Subcutaneous abdominal adipose tissue (tissue), 5 donors: ENCODE results near the gene ACTR3C.

ENCODE experiments used
- H3K27ac ChIP-seq: one replicate; pipeline ENCODE4 v1.7.0; 2013; ENCODE audit warnings: low read depth, mild to moderate bottlenecking, inconsistent platforms, low read length, moderate library complexity
- H3K27me3 ChIP-seq, 5 donors: one replicate each; pipeline ENCODE4 v1.7.0; 2013; ENCODE audit warnings: low read length in 5 of 5, inconsistent platforms in 1 of 5; ENCODE audit not compliant: control insufficient read depth in 5 of 5, insufficient read depth in 4 of 5
- H3K36me3 ChIP-seq, 5 donors: one replicate each; pipeline ENCODE4 v1.7.0; 2013; ENCODE audit warnings: low read length in 5 of 5; ENCODE audit not compliant: control insufficient read depth in 5 of 5, insufficient read depth in 5 of 5
- H3K4me1 ChIP-seq, 5 donors: one replicate each; pipeline ENCODE4 v1.7.0; 2013; ENCODE audit warnings: low read length in 5 of 5, mild to moderate bottlenecking in 3 of 5, moderate library complexity in 1 of 5; ENCODE audit not compliant: control insufficient read depth in 5 of 5, insufficient read depth in 5 of 5
- H3K4me3 ChIP-seq, 5 donors: one replicate each; pipeline ENCODE4 v1.7.0; 2013; ENCODE audit warnings: low read length in 5 of 5, low read depth in 1 of 5
- H3K9ac ChIP-seq, 5 donors: one replicate each; pipeline ENCODE4 v1.7.0; 2013; ENCODE audit warnings: low read length in 5 of 5, mild to moderate bottlenecking in 4 of 5, moderate library complexity in 3 of 5
- H3K9me3 ChIP-seq, 5 donors: one replicate each; pipeline ENCODE4 v1.7.0; 2013; ENCODE audit warnings: low read length in 5 of 5; ENCODE audit not compliant: control insufficient read depth in 5 of 5
- donor health status: healthy.
- donor health status: healthy.
- donor health status: healthy.
- donor health status: healthy.
- donor health status: healthy.

ACTR3C gene

DNA sequence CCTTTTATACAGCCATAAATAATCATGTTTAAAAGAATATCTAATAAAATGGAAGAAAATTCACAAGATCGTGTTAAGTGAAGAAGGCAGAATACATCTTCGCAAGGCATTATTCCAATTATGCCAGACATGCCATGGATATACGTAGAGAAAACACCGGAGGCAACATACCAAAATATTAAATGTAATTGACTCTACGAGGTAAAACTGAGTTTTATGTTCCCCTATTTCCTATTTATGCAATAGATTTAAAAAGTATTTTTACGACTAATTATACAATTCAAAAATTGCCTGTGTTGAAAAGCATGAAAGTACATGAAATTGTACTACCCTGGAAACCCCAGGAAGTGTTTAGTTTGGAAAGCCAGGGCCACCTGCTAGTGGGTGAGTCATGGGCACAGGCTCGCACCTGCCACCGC is 44.3 kb upstream of the ACTR3C start:
- Histone ChIP-seq H3K27me3 (no peaks in the 10 kb centered on the region), H3K36me3 (peaks cover 0 to 25% (median 20%) of the 10 kb centered on the region in 5 donors), H3K9me3 (no peaks in the 10 kb centered on the region), H3K27ac (peak overlapping the region; percentile 94), H3K4me1 (peaks cover 11 to 51% (median 47%) of the 10 kb centered on the region in 5 donors), H3K9ac (peak overlapping the region in 4 of 5 donors; percentile 79 to 92 (median 89)), H3K4me3 (peak overlapping the region in 4 of 5 donors; percentile 69 to 90 (median 84))

DNA sequence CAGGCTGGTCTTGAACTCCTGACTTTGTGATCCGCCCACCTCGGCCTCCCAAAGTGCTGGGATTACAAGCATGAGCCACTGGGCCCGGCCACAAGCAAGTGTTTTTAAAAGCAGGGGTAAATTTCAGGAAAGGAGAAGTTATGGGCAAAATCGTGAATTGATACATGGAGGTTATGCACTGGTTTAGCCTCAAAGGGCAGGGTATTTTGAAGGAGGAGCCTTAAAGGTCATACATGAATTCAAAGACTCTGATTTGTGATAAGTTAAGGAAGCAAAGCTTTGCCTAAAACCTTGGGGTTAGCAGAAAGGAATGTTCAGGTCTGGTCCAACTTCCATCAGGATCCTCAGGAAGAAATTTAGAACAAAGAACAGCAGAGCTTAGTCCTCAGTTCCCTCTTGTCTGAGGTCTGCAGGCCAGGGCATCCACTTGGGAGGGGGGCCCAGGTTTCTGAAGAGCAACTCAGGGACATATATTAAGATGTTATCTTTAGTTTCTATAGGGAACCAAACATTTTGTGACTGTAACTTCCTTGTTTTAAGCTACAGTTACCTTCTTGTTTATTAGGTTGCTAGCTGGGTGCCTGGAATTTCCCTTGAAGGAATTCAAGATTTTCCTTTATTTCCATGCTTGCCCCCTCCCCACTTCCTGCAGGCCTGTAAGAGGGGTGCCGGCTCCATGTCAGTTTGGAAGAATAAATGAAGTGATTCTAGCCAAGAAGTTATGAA is 42.5 kb upstream of the ACTR3C start:
- Histone ChIP-seq H3K9me3 (no peaks in the 10 kb centered on the region), H3K4me3 (no peak overlapping the region), H3K9ac (no peak overlapping the region), H3K27ac (no peak overlapping the region), H3K27me3 (no peaks in the 10 kb centered on the region), H3K4me1 (peaks cover 11 to 52% (median 47%) of the 10 kb centered on the region in 5 donors), H3K36me3 (peaks cover 0 to 6% (median 3%) of the 10 kb centered on the region in 5 donors)

DNA sequence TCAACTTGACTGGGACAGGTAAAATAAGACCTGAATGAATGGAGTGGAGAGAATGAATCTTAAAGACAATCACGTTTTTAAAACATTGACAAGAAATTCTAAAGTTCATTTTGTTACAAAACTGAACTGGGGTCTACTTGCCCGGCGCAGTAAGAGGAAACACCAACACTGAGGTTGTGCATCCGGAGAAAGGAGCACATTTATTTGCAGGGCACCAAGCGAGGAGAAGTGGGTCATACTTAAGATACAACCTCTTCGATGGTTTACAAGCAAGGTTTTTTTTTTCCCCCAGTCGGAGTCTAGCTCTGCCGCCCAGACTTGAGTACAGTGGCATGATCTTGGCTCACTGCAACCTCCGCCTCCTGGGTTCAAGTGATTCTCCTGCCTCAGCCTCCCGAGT is 41.8 kb upstream of the ACTR3C start:
- no peaks in the 10 kb centered on the region for H3K9me3 ChIP-seq
- H3K36me3 ChIP-seq = peaks cover 0 to under 1% (median 0%) of the 10 kb centered on the region in 5 donors
- H3K27ac ChIP-seq = no peak overlapping the region
- peaks cover 8 to 46% (median 40%) of the 10 kb centered on the region in 5 donors for H3K4me1 ChIP-seq
- no peak overlapping the region for H3K4me3 ChIP-seq
- H3K27me3 ChIP-seq = no peaks in the 10 kb centered on the region
- no peak overlapping the region for H3K9ac ChIP-seq

GRCh38 chr7:150363872-150364271 is 40.5 kb upstream of the ACTR3C start:
- no peak overlapping the region for H3K27ac ChIP-seq
- no peak overlapping the region for H3K9ac ChIP-seq

DNA sequence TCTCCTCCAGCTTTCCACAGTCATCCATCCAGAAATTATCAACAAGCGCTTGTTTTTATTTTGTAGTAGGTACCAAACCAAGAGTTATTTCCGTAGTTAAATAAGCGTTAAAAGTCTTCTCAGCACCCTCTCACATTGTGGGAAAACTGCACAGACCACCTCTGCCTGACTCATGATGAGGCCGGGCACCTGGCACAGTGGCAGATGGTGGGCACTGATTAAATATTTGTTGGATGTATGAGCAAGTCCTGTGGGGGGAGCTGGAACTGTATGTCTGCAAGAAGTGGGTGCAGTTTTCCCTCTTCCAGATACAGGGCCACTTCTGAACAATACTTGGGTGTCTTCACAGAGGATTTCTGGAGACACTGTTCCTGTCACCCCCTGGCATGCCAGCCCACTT is 40.0 kb upstream of the ACTR3C start:
- H3K4me3 ChIP-seq = no peak overlapping the region
- no peak overlapping the region for H3K9ac ChIP-seq
- H3K27ac ChIP-seq = no peak overlapping the region
- H3K36me3 ChIP-seq = no peaks in the 10 kb centered on the region
- H3K27me3 ChIP-seq = no peaks in the 10 kb centered on the region
- no peaks in the 10 kb centered on the region for H3K9me3 ChIP-seq
- H3K4me1 ChIP-seq = peaks cover 0 to 33% (median 27%) of the 10 kb centered on the region in 5 donors

More at GRCh38 chr7:150363872-150364271, 40.5 kb upstream of the ACTR3C start:
- no peaks in the 10 kb centered on the region for H3K36me3 ChIP-seq
- H3K9me3 ChIP-seq = no peaks in the 10 kb centered on the region
- no peak overlapping the region for H3K4me3 ChIP-seq
- H3K27me3 ChIP-seq = no peaks in the 10 kb centered on the region
- peaks cover 0 to 33% (median 28%) of the 10 kb centered on the region in 5 donors for H3K4me1 ChIP-seq

GRCh38 chr7:150361807-150362621 is 38.7 kb upstream of the ACTR3C start:
- Histone ChIP-seq H3K4me1 (peaks cover 2 to 32% (median 29%) of the 10 kb centered on the region in 5 donors), H3K27me3 (no peaks in the 10 kb centered on the region), H3K36me3 (no peaks in the 10 kb centered on the region), H3K9me3 (no peaks in the 10 kb centered on the region), H3K27ac (no peak overlapping the region), H3K4me3 (no peak overlapping the region), H3K9ac (no peak overlapping the region)

- Histone ChIP-seq H3K27ac (no peak overlapping the region), H3K27me3 (no peaks in the 10 kb centered on the region), H3K9me3 (no peaks in the 10 kb centered on the region), H3K4me3 (no peak overlapping the region), H3K36me3 (no peaks in the 10 kb centered on the region), H3K4me1 (peaks cover 2 to 37% (median 30%) of the 10 kb centered on the region in 5 donors), H3K9ac (no peak overlapping the region)
These were observed 38.1 kb upstream of the ACTR3C start for GRCh38 chr7:150361402-150361801.

- Histone ChIP-seq H3K4me3 (no peak overlapping the region), H3K27ac (no peak overlapping the region), H3K36me3 (no peaks in the 10 kb centered on the region), H3K27me3 (no peaks in the 10 kb centered on the region), H3K4me1 (peaks cover 2 to 41% (median 30%) of the 10 kb centered on the region in 5 donors), H3K9me3 (no peaks in the 10 kb centered on the region), H3K9ac (no peak overlapping the region)
These were observed 37.2 kb upstream of the ACTR3C start for GRCh38 chr7:150360363-150361058.

DNA sequence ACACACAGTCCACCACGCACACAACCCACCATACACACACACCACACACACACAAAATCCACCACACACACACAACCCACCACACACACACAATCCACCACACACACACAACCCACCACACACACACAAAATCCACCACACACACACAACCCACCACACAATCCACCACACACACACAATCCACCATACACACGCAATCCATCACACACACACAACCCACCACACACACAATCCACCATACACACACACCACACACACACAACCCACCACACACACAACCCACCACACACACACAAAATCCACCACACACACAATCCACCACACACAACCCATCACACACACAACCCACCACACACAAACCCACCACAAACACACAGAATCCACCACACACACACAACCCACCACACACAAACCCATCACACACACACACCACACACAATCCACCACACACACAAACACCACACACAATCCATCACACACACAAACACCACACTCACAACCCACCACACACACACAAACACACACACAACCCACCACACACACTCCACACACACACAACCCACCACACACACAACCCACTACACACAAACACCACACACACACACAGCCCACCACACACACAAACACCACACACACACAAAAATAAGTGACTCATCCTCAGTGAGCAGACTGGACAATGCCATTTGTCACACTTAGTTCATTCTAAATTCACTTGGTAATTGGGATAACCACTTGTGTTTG is 36.4 kb upstream of the ACTR3C start:
- Histone ChIP-seq H3K4me3 (no peak overlapping the region), H3K36me3 (no peaks in the 10 kb centered on the region), H3K4me1 (peaks cover 2 to 41% (median 30%) of the 10 kb centered on the region in 5 donors), H3K27me3 (no peaks in the 10 kb centered on the region), H3K27ac (no peak overlapping the region), H3K9me3 (no peaks in the 10 kb centered on the region), H3K9ac (no peak overlapping the region)
